Endothelial cell of umbilical vein (primary cell): ENCODE data around the gene C5AR1. TPM values are rescaled to one million over a fixed set of nuclear protein-coding genes. Genes with fewer than 3 reads are reported as not detected.

Experiments
- BruUV-seq: library from RNA; stranded (reverse); fragments of 400-500 nt; replicated peaks from 2 replicates; lab custom pipeline; 2021; lab: Mats Ljungman, UMichigan
- CTCF ChIA-PET: fragments of 300-600, 350-600 bp; sonication (Branson Sonifier 250); formaldehyde crosslinking; loops from one replicate; lab custom pipeline; 2021; ENCODE audit warnings: antibody characterized with exemption, inconsistent platforms; lab: Charles Lee
- POLR2A ChIA-PET: fragments of 300-600, 350-600 bp; sonication (Branson Sonifier 250); formaldehyde crosslinking; loops from one replicate; lab custom pipeline; 2021; ENCODE audit warnings: antibody characterized with exemption, inconsistent platforms; lab: Charles Lee
- DNase-seq: peaks from one replicate; pipeline ENCODE4 v3.0.0-alpha.2; 2011; ENCODE audit warnings: low read depth, low spot score
- FAIRE-seq: peaks from 2 replicates; lab custom pipeline; 2011; peaks lifted over from hg19 to GRCh38; lab: Jason Lieb, UNC
- H2AFZ ChIP-seq: 2 replicates; pipeline ENCODE4 v1.6.0; 2012; ENCODE audit warnings: low read depth, low read length, control low read depth, inconsistent platforms
- H3K27ac ChIP-seq: 2 replicates; pipeline ENCODE4 v1.5.1; 2011; ENCODE audit warnings: low read depth, mild to moderate bottlenecking, control low read depth, low read length, moderate library complexity; ENCODE audit not compliant: insufficient read depth
- H3K27me3 ChIP-seq, 2 experiments: 2 replicates each; pipeline versions ENCODE4 v1.6.0 to v1.6.1; 2011; ENCODE audit warnings: low read length in 2 of 2, mixed read lengths in 1 of 2; ENCODE audit not compliant: control insufficient read depth in 2 of 2, insufficient read depth in 2 of 2
- H3K36me3 ChIP-seq, 2 experiments: 2 replicates in 1 of 2; 3 replicates in 1 of 2; pipeline ENCODE4 v1.5.1; 2011; ENCODE audit warnings: low read length in 2 of 2, mild to moderate bottlenecking in 1 of 2, moderate library complexity in 1 of 2; ENCODE audit not compliant: control insufficient read depth in 2 of 2, insufficient read depth in 2 of 2; ENCODE audit errors: extremely low read depth in 1 of 2
- H3K4me1 ChIP-seq: 3 replicates; pipeline ENCODE4 v1.5.1; 2011; ENCODE audit warnings: mild to moderate bottlenecking, low read length; ENCODE audit not compliant: control insufficient read depth, insufficient read depth; ENCODE audit errors: extremely low read depth
- H3K4me2 ChIP-seq: 2 replicates; pipeline ENCODE4 v1.6.1; 2011; ENCODE audit warnings: low read length, control low read depth, mixed read lengths; ENCODE audit not compliant: insufficient read depth
- H3K4me3 ChIP-seq, 3 experiments: fragments of 200-600 bp in 1 of 3; sonication (generic), shearing (Covaris generic) in 1 of 3; replicated peaks in 1 of 3; 2 replicates each; pipeline ENCODE4 v1.5.1; 2011 to 2016; ENCODE audit warnings: control low read depth in 3 of 3, low read length in 3 of 3, mild to moderate bottlenecking in 2 of 3, inconsistent platforms in 1 of 3, low read depth in 1 of 3, moderate library complexity in 1 of 3; ENCODE audit not compliant: insufficient read depth in 1 of 3
- H3K79me2 ChIP-seq: 2 replicates; pipeline ENCODE4 v1.6.0; 2012; ENCODE audit warnings: low read length, inconsistent platforms; ENCODE audit not compliant: control insufficient read depth, insufficient read depth
- H3K9ac ChIP-seq: replicated peaks from 2 replicates; pipeline ENCODE3; 2011; ENCODE audit warnings: low read length, control low read depth; ENCODE audit not compliant: insufficient read depth; ENCODE audit errors: extremely low read depth
- H3K9me1 ChIP-seq: replicated peaks from 3 replicates; pipeline ENCODE4 v1.6.0; 2011; ENCODE audit warnings: mild to moderate bottlenecking, low read length; ENCODE audit not compliant: control insufficient read depth, insufficient read depth; ENCODE audit errors: extremely low read depth
- H3K9me3 ChIP-seq: replicated peaks from 2 replicates; pipeline ENCODE4 v1.5.1; 2012; ENCODE audit warnings: low read length, inconsistent platforms; ENCODE audit not compliant: control insufficient read depth, insufficient read depth
- H4K20me1 ChIP-seq: replicated peaks from 2 replicates; pipeline ENCODE3; 2011; ENCODE audit warnings: mild to moderate bottlenecking, low read length; ENCODE audit not compliant: control insufficient read depth, insufficient read depth; ENCODE audit errors: extremely low read depth
- CTCF ChIP-seq, 2 donors: IDR thresholded peaks; 1 replicate in 1 of 2; 2 replicates in 1 of 2; pipeline ENCODE4 v1.5.1; 2011; ENCODE audit warnings: low read length in 2 of 2, mild to moderate bottlenecking in 2 of 2, moderate library complexity in 2 of 2, control low read depth in 1 of 2, inconsistent platforms in 1 of 2, low read depth in 1 of 2; ENCODE audit not compliant: insufficient read depth in 1 of 2; ENCODE audit errors: extremely low read depth in 1 of 2
- EZH2 ChIP-seq: IDR thresholded peaks from 2 replicates; pipeline ENCODE4 v1.6.1; 2012; ENCODE audit warnings: borderline replicate concordance, low read depth, mild to moderate bottlenecking, moderate library complexity, low read length, inconsistent platforms; ENCODE audit not compliant: severe bottlenecking
- FOS ChIP-seq: IDR thresholded peaks from 2 replicates; pipeline ENCODE4 v1.6.1; 2011; ENCODE audit warnings: mild to moderate bottlenecking, low read length, moderate library complexity, borderline replicate concordance; ENCODE audit not compliant: insufficient read depth
- GATA2 ChIP-seq: IDR thresholded peaks from 2 replicates; pipeline ENCODE4 v1.7.0; 2011; ENCODE audit warnings: low read depth, mild to moderate bottlenecking, moderate library complexity, mixed read lengths, low read length; ENCODE audit not compliant: insufficient read length, insufficient read depth
- JUN ChIP-seq: IDR thresholded peaks from 2 replicates; pipeline ENCODE4 v1.6.1; 2011; ENCODE audit warnings: borderline replicate concordance, low read depth; ENCODE audit not compliant: insufficient read length, insufficient read depth
- MYC ChIP-seq: IDR thresholded peaks from one replicate; pipeline ENCODE4 v1.6.1; 2011; ENCODE audit warnings: mild to moderate bottlenecking, low read depth, low read length
- POLR2A ChIP-seq: IDR thresholded peaks from 2 replicates; pipeline ENCODE4 v1.6.1; 2012; ENCODE audit warnings: low read depth, mild to moderate bottlenecking, control low read depth, low read length
- dilution Hi-C: fragments of 300-500 bp; cut with MboI; formaldehyde crosslinking; loops from one replicate; pipeline ENCODE4 v1.15.0; 2019; ENCODE audit warnings: low sequenced_read_pairs; ENCODE audit not compliant: extremely low pct_ligation_motif_present
- intact Hi-C: fragments of 100-400 bp; cut with micrococcal nuclease; formaldehyde crosslinking; loops from one replicate; pipeline ENCODE4 v1.10.0; 2022
- polyA plus RNA-seq, 4 experiments: library from polyadenylated mRNA; depleted of rRNA in 3 of 4; stranded (reverse) in 3 of 4; unstranded in 1 of 4; fragments of >200 nt; gene quantifications; 2 replicates each; pipeline versions ENCODE4 v1.2.1 to v1.2.3, GENCODE V29; 2011 to 2012; ENCODE audit warnings: missing spikeins in 1 of 4
- total RNA-seq: library from RNA; stranded (reverse); gene quantifications from 2 replicates; pipeline ENCODE4 v1.2.3, GENCODE V29; 2021
- TF ChIP-seq, protein P1 (sequence below): IDR thresholded peaks from 2 replicates; pipeline ENCODE4 v1.6.1; 2011; ENCODE audit not compliant: insufficient read depth, insufficient read length

The C5AR1 gene
- total and polyA plus RNA-seq, 2 donors (not counting 3 experiments of a cell fraction or from before 2014, with no cell fraction given) = 0.11 to 0.49 TPM

DNA sequence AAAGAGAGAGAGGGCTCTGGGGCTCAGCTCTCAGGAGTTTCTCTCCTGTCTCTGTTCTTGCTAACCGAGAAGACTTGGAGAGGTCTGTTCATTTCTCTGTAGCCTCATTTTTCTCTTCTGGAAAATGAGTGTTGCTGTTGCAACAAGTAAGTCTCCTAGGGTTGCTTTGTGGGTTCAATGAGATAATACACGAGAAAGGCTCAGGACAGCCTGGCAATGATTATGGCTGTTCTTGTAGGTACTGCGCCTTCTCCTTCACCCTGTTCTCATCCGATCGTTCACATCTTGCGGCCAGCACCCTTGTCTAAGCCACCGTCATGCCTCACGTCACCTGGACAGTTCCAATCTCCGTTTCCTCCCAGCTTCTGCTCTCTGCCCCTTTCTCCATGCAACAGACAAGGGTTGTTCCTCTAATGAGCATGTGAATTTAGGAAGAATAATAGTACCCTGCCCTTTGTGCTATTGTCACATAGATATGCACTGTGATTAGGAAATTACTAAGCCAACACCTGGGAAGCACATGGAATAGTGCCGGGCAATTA is 4.2 kb downstream of the C5AR1 start:
- dilution Hi-C loops = no loop called here
- Histone ChIP-seq H3K36me3 (no peaks in the 10 kb centered on the region), H3K27me3 (peaks cover 0 to 4% of the 10 kb centered on the region in 2 experiments), H3K27ac (no peak overlapping the region), H3K9me3 (no peaks in the 10 kb centered on the region), H4K20me1 (no peaks in the 10 kb centered on the region), H3K9me1 (no peaks in the 10 kb centered on the region), H3K4me2 (no peak overlapping the region), H2AFZ (no peak overlapping the region), H3K9ac (no peak overlapping the region), H3K4me1 (no peaks in the 10 kb centered on the region), H3K4me3 (no peak overlapping the region), H3K79me2 (no peaks in the 10 kb centered on the region)
- FAIRE-seq (no peak), DNase-seq (no peak)
- CTCF ChIA-PET = interaction anchor here (0.7 to 1.2 kb wide), 4 partner anchors 8 to 78 kb away, joined by 3 read pairs; no protein-coding TSS in a partner anchor
- intact Hi-C loops = no loop called here
- TF ChIP-seq CTCF (IDR thresholded peaks at IDR 0.05; ENCODE audit: extremely low read depth in 1 of 2, insufficient read depth in 1 of 2, low read depth in 1 of 2, low read length in 2 of 2) (no peak), POLR2A (no peak), JUN (no peak), MYC (no peak), GATA2 (no peak), FOS (no peak), EZH2 (no peak)
- TF ChIP-seq, protein P1, sequence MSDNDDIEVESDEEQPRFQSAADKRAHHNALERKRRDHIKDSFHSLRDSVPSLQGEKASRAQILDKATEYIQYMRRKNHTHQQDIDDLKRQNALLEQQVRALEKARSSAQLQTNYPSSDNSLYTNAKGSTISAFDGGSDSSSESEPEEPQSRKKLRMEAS = no peak
- POLR2A ChIA-PET = no interaction called here
- BruUV-seq = no TSS peak
